ENCODE data around the gene OR2L13.
"Not testable (repeated sequence)": the region's sequence is repeated elsewhere in the genome, so short reads cannot be mapped to it uniquely, and the experiment has no call there.

OR2L13 gene, protein sequence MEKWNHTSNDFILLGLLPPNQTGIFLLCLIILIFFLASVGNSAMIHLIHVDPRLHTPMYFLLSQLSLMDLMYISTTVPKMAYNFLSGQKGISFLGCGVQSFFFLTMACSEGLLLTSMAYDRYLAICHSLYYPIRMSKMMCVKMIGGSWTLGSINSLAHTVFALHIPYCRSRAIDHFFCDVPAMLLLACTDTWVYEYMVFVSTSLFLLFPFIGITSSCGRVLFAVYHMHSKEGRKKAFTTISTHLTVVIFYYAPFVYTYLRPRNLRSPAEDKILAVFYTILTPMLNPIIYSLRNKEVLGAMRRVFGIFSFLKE
- 0 reads per million in 2 donors for total RNA-seq

DNA sequence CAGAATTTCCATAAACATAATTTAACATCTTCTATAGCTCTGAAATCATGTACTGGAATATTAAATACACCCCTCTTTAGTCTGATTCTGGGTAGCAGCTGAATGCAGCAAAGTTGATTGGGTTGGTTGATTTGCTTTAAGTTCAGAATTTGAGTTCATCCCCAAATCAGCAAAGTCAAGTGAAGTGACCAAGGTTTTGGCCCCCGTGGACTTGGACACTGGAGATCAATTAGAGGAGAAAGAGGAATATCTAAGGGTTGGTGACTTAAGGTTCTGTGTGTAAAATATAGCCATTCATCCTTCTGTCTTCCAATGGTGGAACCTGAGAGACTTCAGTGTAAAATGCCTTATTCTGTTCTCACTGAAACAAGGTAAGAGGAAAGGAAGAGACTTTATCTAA, at the start of gene OR2L13:
TSS of gene OR2L13 (plus strand) at position 301 of the 400 bp plus-strand sequence. CDS start 4,192 bp downstream, outside the sequence.
- DNase-seq: no peak

GRCh38 chr1:248045209-248045608, 49.8 kb upstream of the OR2L13 start:
- peak in 1 of 5 experiments; percentile 5 for DNase-seq

DNA sequence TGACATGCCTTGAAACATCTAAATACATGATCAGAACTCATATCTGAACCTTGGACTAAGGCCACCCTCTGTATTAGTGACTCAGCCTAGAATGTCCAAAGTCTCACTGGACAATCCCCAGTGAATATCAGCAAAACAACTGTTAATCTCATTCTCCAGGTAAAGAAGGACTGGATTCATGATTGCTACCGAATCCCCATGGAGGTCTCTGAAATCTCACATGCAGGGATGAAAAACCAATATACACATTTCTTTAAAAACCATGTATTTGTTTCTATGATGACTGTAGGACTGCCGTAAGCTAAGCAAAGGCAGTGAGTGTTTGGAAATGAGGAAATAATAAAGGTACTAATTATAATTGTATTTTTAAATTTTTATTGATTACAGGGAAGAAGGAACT, 48.4 kb upstream of the OR2L13 start, which contains the start of gene OR2L3:
TSS of gene OR2L3 (plus strand) at position 301 of the 400 bp plus-strand sequence. CDS start 13,846 bp downstream, outside the sequence.
- DNase-seq: no peak

DNA sequence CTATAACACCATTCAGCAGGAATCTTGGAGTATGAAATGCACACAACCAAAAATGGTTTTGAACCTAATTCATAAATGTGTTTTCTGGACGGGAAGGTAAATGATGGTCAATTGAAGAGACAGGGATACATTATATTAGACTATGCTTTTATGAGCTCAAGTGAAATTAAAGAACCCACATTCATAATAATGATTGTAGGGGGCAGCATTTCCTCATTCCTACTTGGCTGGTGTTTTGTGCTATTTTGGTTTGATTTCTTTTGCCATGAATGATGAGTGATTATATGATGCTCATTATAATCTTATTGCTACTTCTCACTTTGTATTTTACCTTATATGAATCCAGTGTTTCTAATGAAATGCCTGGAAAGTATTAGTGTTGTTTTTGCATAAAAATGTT, 48.0 kb upstream of the OR2L13 start:
- no peak for DNase-seq

DNA sequence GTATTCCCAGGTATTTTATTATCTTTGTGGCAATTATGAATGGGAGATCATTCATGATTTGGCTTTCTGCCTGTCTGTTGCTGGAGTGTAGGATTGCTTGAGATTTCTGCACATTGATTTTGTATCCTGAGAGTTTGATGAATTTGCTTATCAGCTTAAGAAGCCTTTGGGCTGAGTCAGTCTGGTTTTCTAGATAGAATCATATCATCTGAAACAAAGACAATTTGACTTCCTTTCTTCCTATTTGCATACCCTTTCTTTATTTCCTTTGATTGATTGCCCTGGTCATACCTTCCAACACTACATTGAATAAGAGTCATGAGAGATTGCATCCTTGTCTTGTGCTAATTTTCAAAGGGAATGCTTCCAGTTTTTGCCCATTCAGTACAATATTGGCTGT, 40.3 kb upstream of the OR2L13 start:
- DNase-seq: no peak

GRCh38 chr1:248055261-248055660, 39.7 kb upstream of the OR2L13 start:
- DNase-seq: no peak

GRCh38 chr1:248065071-248065470, 29.9 kb upstream of the OR2L13 start:
- no peak for DNase-seq

DNA sequence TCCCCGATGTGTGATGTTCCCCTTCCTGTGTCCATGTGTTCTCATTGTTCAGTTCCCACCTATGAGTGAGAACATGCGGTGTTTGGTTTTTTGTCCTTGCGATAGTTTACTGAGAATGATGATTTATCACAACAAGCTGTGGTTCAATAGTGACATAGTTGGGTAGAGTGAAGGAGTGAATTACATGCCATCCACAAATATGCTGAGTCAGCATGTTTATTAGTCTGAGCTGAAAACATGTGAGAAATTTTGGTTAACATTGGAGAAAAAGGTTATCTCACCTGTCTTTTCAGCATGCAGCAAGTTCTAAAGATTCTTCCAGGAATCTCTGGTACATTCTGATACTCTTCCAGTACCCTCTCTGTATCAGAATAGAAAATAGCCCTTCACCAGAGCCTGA, 29.4 kb upstream of the OR2L13 start:
- DNase-seq: no peak

DNA sequence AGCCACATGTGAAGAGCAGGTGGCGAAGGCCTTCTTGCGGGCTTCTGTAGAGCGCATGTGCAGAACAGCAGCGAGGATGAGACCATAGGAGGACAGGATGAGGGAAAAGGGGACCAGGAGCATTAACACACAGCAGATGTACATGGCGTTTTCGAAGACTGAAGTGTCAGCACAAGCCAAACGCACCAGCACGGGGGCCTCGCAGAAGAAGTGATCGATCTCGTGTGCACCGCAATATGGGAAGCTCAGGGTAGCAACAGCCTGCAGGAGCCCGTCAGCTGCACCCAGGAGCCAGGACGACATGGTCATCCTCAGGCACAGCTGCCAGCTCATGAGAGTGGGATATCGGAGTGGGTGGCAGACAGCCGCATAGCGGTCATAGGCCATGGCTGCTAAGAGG, 11.1 kb upstream of the OR2L13 start:
- not testable (repeated sequence) for DNase-seq

GRCh38 chr1:248098529-248098928, 3.5 kb downstream of the OR2L13 start:
- no peak for DNase-seq

- no peak for DNase-seq
Measured at GRCh38 chr1:248102847-248103246, 7.9 kb downstream of the OR2L13 start.

- DNase-seq: no peak
Measured at GRCh38 chr1:248111157-248111556, 16.2 kb downstream of the OR2L13 start.

GRCh38 chr1:248114890-248115289, 19.9 kb downstream of the OR2L13 start:
- DNase-seq: no peak

GRCh38 chr1:248127653-248128052, 32.7 kb downstream of the OR2L13 start:
- no peak for DNase-seq

- DNase-seq: no peak
Measured at GRCh38 chr1:248136811-248137210, 41.8 kb downstream of the OR2L13 start.

DNA sequence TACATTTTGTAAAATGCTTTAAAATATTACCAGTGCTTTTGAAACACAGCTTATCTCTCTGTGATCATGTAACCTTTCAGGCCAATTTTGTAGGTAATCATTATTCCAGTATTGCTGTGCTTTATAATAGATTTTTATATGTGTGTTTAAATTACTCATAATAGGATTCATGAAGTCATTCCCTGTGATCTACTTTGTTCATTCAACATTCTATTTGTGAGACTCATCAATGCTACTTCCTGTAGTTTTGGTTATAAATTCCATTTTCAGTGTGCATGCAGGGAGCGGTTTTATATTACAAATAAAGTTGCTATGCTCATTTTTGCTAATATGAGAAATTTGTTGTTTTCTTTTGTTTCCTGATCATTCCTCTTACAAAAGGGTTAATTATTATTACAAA, 45.9 kb downstream of the OR2L13 start:
- no peak for DNase-seq

DNA sequence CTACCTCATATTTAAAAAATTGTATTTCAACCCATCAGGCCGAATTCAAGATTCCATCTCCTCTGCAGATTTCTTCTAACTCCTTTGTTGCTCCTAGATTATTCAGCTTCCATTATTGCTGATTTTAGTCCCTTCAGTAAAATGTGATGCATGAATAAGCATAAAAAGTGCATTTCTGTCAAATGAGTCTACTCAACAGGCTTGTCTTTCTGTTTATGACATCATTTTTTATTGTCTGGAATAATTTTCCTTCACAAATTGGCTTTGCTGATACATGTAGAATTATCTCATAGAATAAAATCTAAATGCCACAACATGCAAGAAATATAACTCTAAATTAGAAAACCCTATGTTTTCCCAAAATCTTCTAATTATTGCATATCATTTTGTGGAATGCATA, 48.3 kb downstream of the OR2L13 start:
- DNase-seq: no peak

DNA sequence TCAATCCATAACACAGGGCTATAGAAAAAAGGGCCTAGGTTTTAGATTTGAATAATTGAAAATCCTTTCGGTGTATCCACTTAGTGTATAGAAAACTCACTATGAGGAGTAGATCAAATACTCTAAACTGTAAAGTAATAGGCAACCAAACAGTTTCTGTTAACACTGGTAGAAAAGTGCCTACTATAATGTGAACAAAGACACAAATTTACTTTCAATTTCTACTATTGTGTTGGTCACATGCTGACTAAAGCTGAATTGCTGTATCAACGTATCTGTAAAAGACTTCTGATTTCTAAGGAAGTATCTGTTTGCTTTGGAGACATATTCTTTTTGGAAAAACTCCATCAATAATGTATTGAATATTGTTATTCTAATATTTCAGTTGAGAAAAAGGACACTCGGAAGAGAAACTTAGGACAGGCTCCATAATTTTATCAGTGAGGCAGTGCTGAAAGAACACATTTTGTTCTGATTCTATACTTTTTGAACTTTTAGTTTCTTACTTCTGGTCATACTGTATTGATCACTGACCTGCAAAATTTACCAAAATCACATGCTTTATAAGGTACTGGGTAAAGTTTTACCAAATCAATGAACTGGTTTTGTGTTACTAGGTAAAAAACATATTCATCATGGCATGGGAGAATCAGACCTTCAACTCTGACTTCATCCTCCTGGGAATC, 49.7 kb downstream of the OR2L13 start, which contains the start of gene OR2M5:
TSS of gene OR2M5 (plus strand) at position 636 of the 686 bp plus-strand sequence. CDS start at position 636, 0 bp downstream.
- no peak for DNase-seq

Measured in T-helper 2 cell (primary cell).